HepG2 (cell line): ENCODE results near the gene AMDHD1. TPM values are rescaled to one million over a fixed set of nuclear protein-coding genes. Genes with fewer than 3 reads are reported as not detected.
A peak's percentile ranks its signal among the peaks of the same experiment; 100 is the strongest.

Source experiments
- ATAC-seq: fragments of 200-7000 bp; cut with Tn5 transposase; 3 replicates; pipeline ENCODE4 v1.9.1; 2020; ENCODE audit warnings: mild to moderate bottlenecking, moderate library complexity
- BruUV-seq: library from RNA; stranded (reverse); fragments of 400-500 nt; replicated peaks from 2 replicates; lab custom pipeline; 2021; lab: Mats Ljungman, UMichigan
- CTCF ChIA-PET: fragments of 300-600 bp; formaldehyde crosslinking; extraction: SDS; loops from one replicate; lab custom pipeline; 2021; ENCODE audit warnings: low total read pairs, inconsistent platforms, low intra/inter-chr PET ratio; lab: Yijun Ruan, JAX
- POLR2A ChIA-PET: fragments of 350-600 bp; sonication (Branson Sonifier 250); formaldehyde crosslinking; loops from one replicate; lab custom pipeline; 2020; ENCODE audit warnings: antibody characterized with exemption, inconsistent platforms; lab: Yijun Ruan, JAX
- DNase-seq: peaks from one replicate; pipeline ENCODE4 v3.0.0-alpha.2; 2015; ENCODE audit warnings: low spot score
- FAIRE-seq: peaks from 3 replicates; lab custom pipeline; 2011; peaks lifted over from hg19 to GRCh38; lab: Jason Lieb, UNC
- H2AFZ ChIP-seq: one replicate; pipeline ENCODE4 v1.6.1; 2011; ENCODE audit warnings: low read length, inconsistent platforms
- H3K27ac ChIP-seq: fragments of 300-600 bp; 3 replicates; pipeline ENCODE4 v1.8.0; 2011; ENCODE audit warnings: mixed run types, mild to moderate bottlenecking, mixed read lengths, low read length, inconsistent platforms; ENCODE audit not compliant: insufficient read depth; ENCODE audit errors: extremely low read length
- H3K27me3 ChIP-seq, 2 experiments: fragments of 200-600 bp in 1 of 2; 2 replicates in 1 of 2; 3 replicates in 1 of 2; pipeline versions ENCODE4 v1.6.0 to v1.8.0; 2011; ENCODE audit warnings: low read length in 2 of 2, mild to moderate bottlenecking in 2 of 2, moderate library complexity in 2 of 2, inconsistent platforms in 1 of 2; ENCODE audit not compliant: insufficient read depth in 2 of 2, control insufficient read depth in 1 of 2
- H3K36me3 ChIP-seq, 2 experiments: fragments of 200-600 bp in 1 of 2; replicated peaks in 1 of 2; 2 replicates in 1 of 2; 3 replicates in 1 of 2; pipeline versions ENCODE4 v1.5.1 to v1.8.0; 2011; ENCODE audit warnings: low read length in 2 of 2, inconsistent platforms in 1 of 2; ENCODE audit not compliant: insufficient read depth in 2 of 2, control insufficient read depth in 1 of 2
- H3K4me1 ChIP-seq: 2 replicates; pipeline ENCODE4 v1.5.1; 2012; ENCODE audit warnings: low read length, inconsistent platforms; ENCODE audit not compliant: insufficient read depth
- H3K4me2 ChIP-seq: 2 replicates; pipeline ENCODE4 v1.6.0; 2011; ENCODE audit warnings: low read depth, low read length, inconsistent platforms
- H3K4me3 ChIP-seq, 3 experiments: fragments of 200-600 bp in 1 of 3; sonication (generic), shearing (Covaris generic) in 1 of 3; replicated peaks in 1 of 3; 2 replicates each; pipeline ENCODE4 v1.5.1; 2011 to 2016; ENCODE audit warnings: low read length in 3 of 3, inconsistent platforms in 2 of 3, low read depth in 2 of 3, mild to moderate bottlenecking in 2 of 3, control low read depth in 1 of 3, mixed read lengths in 1 of 3; ENCODE audit not compliant: insufficient read depth in 1 of 3
- H3K79me2 ChIP-seq: one replicate; pipeline ENCODE4 v1.6.1; 2011; ENCODE audit warnings: low read length, inconsistent platforms; ENCODE audit not compliant: insufficient read depth
- H3K9ac ChIP-seq: 2 replicates; pipeline ENCODE4 v1.6.0; 2011; ENCODE audit warnings: mild to moderate bottlenecking, low read depth, low read length, inconsistent platforms; ENCODE audit not compliant: insufficient read depth
- H3K9me3 ChIP-seq: 2 replicates; pipeline ENCODE4 v1.5.1; 2012; ENCODE audit warnings: mild to moderate bottlenecking, low read length
- H4K20me1 ChIP-seq: 2 replicates; pipeline ENCODE4 v1.6.0; 2011; ENCODE audit warnings: inconsistent platforms, mild to moderate bottlenecking, low read length, moderate library complexity; ENCODE audit not compliant: insufficient read depth
- CREM ChIP-seq, 2 experiments: sonication (generic) in 1 of 2; formaldehyde crosslinking in 1 of 2; IDR thresholded peaks; 2 replicates each; pipeline versions ENCODE4 v1.4.0 to v1.6.1; 2016 to 2020; ENCODE audit warnings: antibody characterized with exemption in 1 of 2, mild to moderate bottlenecking in 1 of 2, missing genetic modification reagents in 1 of 2
- MAFG ChIP-seq: sonication (generic); formaldehyde crosslinking; IDR thresholded peaks from 2 replicates; pipeline ENCODE4 v1.5.1; 2020; ENCODE audit warnings: mild to moderate bottlenecking, missing genetic modification reagents
- TBP ChIP-seq: sonication (generic); formaldehyde crosslinking; IDR thresholded peaks from 2 replicates; pipeline ENCODE4 v1.5.0; 2020; ENCODE audit warnings: missing genetic modification reagents
- TRIM22 ChIP-seq: fragments of 450-650 bp; IDR thresholded peaks from 2 replicates; pipeline ENCODE4 v1.6.1; 2017
- ZNF33B ChIP-seq: sonication (generic); formaldehyde crosslinking; IDR thresholded peaks from 2 replicates; pipeline ENCODE4 v1.5.1; 2020; ENCODE audit warnings: mild to moderate bottlenecking, missing genetic modification reagents
- WGBS: methylation state at CpG from one replicate; pipeline ENCODE4 v1.1.6; 2017; ENCODE audit warnings: low lambda C conversion rate; 5-methylcytosine and 5-hydroxymethylcytosine counted together
- in situ Hi-C: cut with HindIII; loops from 2 replicates; pipeline ENCODE4 v1.10.0; 2017; ENCODE audit warnings: low pct_unique_long_range_greater_than_20kb; ENCODE audit not compliant: extremely low pct_ligation_motif_present
- intact Hi-C: fragments of 100-400 bp; cut with micrococcal nuclease; formaldehyde crosslinking; loops from one replicate; pipeline ENCODE4 v1.10.0; 2022; ENCODE audit not compliant: unreplicated experiment
- polyA plus RNA-seq, 8 experiments: library from polyadenylated mRNA; depleted of rRNA in 3 of 8; stranded (reverse) in 7 of 8; unstranded in 1 of 8; fragments of >200 nt; fragmentation: Illumina TruSeq in 4 of 8; extraction: Trizol in 4 of 8; gene quantifications; 2 replicates each; pipeline versions ENCODE4 v1.2.1 to v1.2.3, GENCODE V29; 2011 to 2016; ENCODE audit warnings: low read depth in 4 of 8, missing spikeins in 1 of 8, mixed read lengths in 1 of 8; ENCODE audit not compliant: insufficient read depth in 1 of 8
- total RNA-seq, 5 experiments: library from RNA; depleted of rRNA; stranded (reverse); fragments of >200 nt; fragmentation: Illumina TruSeq; extraction: Trizol; gene quantifications; 2 replicates each; pipeline ENCODE4 v1.2.3, GENCODE V29; 2016; ENCODE audit warnings: low read depth in 1 of 5
- TF ChIP-seq, protein P1 (sequence below): sonication (generic); formaldehyde crosslinking; IDR thresholded peaks from 2 replicates; pipeline ENCODE4 v1.5.1; 2020; ENCODE audit warnings: missing genetic modification reagents, mild to moderate bottlenecking, borderline replicate concordance

The AMDHD1 gene
- total and polyA plus RNA-seq, 2 of the 13 experiments (the other 11 are each of a cell fraction or from before 2014, with no cell fraction given), result 6.5 to 29.6 TPM

DNA sequence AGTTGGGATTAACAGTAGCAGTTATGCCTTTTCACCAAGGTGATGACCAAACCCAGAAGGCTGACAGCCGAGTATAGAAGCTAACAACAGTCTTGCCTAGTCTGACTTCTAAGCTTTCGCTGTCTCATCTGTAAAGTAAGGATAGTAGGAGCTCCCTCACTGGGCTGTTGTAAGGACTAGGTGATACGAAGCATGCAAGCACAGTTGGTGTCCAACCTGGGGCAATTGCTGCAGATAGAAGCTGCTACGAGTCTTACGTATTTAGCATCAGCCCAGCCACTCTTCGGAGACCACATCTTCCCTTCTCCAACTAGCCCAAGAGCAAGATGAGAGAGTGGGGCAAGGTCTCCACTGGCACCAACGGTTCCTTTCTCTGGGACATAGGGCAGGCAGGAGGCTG is 47.0 kb downstream of the AMDHD1 start:
- Histone ChIP-seq H3K4me3 (no peak overlapping the region), H3K4me1 (peaks cover 13% of the 10 kb centered on the region), H3K27me3 (no peaks in the 10 kb centered on the region), H3K9ac (no peak overlapping the region), H3K79me2 (no peaks in the 10 kb centered on the region), H4K20me1 (no peaks in the 10 kb centered on the region), H3K9me3 (no peaks in the 10 kb centered on the region), H3K36me3 (no peaks in the 10 kb centered on the region; a peak in 1 of 5 replicates)
- POLR2A ChIA-PET, result interaction anchor here (1.1 to 1.6 kb wide), 2 partner anchors 12 to 48 kb away, joined by 6 to 10 read pairs; partner anchors contain the start of genes AMDHD1 and CCDC38
- DNase-seq (no peak), FAIRE-seq (no peak)
- intact Hi-C loops, result no loop called here
- BruUV-seq, result no TSS peak
- WGBS, result 93% methylated on average over 7 of the region's 7 CpGs
- TF ChIP-seq TBP, result no peak
- TF ChIP-seq TRIM22, result no peak
- no peak for TF ChIP-seq MAFG
- TF ChIP-seq ZNF33B (CRISPR knock-in tag), result no peak
- TF ChIP-seq, all 625 proteins: peak for 0
- in situ Hi-C loops, result loop anchor here (25.0 kb wide), 1 partner anchor 403 kb away; no protein-coding TSS in a partner anchor
- Histone ChIP-seq H3K27ac (no peak overlapping the region), H3K4me2 (no peak overlapping the region), H2AFZ (no peak overlapping the region)
- CTCF ChIA-PET, result no interaction called here
- ATAC-seq, result no peak

DNA sequence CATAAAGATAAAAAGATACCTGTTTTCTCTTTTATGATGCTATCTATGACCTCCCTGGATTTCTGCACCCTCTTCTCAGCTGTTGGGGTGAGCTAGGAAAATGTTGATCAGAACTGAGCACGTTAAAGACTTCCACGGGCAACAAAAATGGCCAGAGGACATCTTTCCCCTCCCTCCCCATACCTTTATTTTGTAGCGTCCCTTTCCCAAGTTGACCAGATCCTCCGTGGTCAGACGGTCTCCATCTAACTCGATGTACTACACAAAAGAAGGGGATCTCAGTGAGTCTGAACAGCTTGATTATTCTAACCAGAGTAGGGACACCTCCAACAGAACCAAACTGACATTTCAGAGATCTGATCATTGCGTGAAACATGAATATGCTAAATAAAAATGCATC is 50.8 kb downstream of the AMDHD1 start:
- DNase-seq, result no peak

More for the DNA sequence above, 50.8 kb downstream of the AMDHD1 start:
- Histone ChIP-seq H3K27me3 (no peaks in the 10 kb centered on the region), H3K9ac (no peak overlapping the region), H3K4me2 (0 out of 2 replicates have a peak overlapping the region, but pooled peaks have one; percentile 11), H3K36me3 (no peaks in the 10 kb centered on the region; a peak in 1 of 5 replicates), H3K27ac (no peak overlapping the region), H4K20me1 (no peaks in the 10 kb centered on the region), H3K79me2 (no peaks in the 10 kb centered on the region), H3K9me3 (no peaks in the 10 kb centered on the region), H2AFZ (no peak overlapping the region), H3K4me1 (peaks cover 51% of the 10 kb centered on the region), H3K4me3 (no peak overlapping the region)
- in situ Hi-C loops (loop anchor here (25.0 kb wide), 1 partner anchor 407 kb away; no protein-coding TSS in a partner anchor), intact Hi-C loops (no loop called here)
- 91% methylated on average over 7 of the region's 7 CpGs for WGBS
- ChIA-PET POLR2A (interaction anchor here (1.2 to 5.2 kb wide), 3 partner anchors 19 to 51 kb away, joined by 3 to 43 read pairs (median 30); partner anchors contain the start of genes AMDHD1 and CCDC38), CTCF (no interaction called here)
- no TSS peak for BruUV-seq
- FAIRE-seq (no peak), ATAC-seq (no peak)
- TF ChIP-seq, protein P1, sequence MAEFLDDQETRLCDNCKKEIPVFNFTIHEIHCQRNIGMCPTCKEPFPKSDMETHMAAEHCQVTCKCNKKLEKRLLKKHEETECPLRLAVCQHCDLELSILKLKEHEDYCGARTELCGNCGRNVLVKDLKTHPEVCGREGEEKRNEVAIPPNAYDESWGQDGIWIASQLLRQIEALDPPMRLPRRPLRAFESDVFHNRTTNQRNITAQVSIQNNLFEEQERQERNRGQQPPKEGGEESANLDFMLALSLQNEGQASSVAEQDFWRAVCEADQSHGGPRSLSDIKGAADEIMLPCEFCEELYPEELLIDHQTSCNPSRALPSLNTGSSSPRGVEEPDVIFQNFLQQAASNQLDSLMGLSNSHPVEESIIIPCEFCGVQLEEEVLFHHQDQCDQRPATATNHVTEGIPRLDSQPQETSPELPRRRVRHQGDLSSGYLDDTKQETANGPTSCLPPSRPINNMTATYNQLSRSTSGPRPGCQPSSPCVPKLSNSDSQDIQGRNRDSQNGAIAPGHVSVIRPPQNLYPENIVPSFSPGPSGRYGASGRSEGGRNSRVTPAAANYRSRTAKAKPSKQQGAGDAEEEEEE (CRISPR knock-in tag), result no peak
- TF ChIP-seq CREM (IDR thresholded peaks at IDR 0.05), result no peak
- no peak for TF ChIP-seq CREM (CRISPR knock-in tag; IDR thresholded peaks at IDR 0.05)
